Naive thymus-derived CD4-positive, alpha-beta T cell (primary cell): ENCODE measurements around the gene KRTAP9-7. TPM values are rescaled to one million over a fixed set of nuclear protein-coding genes. Genes with fewer than 3 reads are reported as not detected.
"Not testable (repeated sequence)": the region's sequence is repeated elsewhere in the genome, so short reads cannot be mapped to it uniquely, and the experiment has no call there.

ENCODE experiments used
- ATAC-seq: fragments of 150-1000 bp; cut with Tn5 transposase; 2 replicates; pipeline ENCODE4 v1.10.0; 2021; ENCODE audit warnings: mild to moderate bottlenecking, moderate library complexity
- CTCF ChIA-PET: fragments of 350-600 bp; sonication (Branson Sonifier 250); formaldehyde crosslinking; loops from one replicate; lab custom pipeline; 2021; ENCODE audit warnings: antibody characterized with exemption; lab: Charles Lee
- POLR2A ChIA-PET: fragments of 350-600 bp; sonication (Branson Sonifier 250); formaldehyde crosslinking; loops from one replicate; lab custom pipeline; 2021; ENCODE audit warnings: antibody characterized with exemption, inconsistent platforms; lab: Charles Lee
- DNase-seq, 9 donors: peaks; one replicate each; pipeline versions ENCODE4 v3.0.0 to v3.0.0-alpha.2; 2020 to 2022; ENCODE audit warnings: mixed read lengths in 1 of 9
- H3K27ac ChIP-seq: one replicate; pipeline ENCODE4 v1.7.0; 2013; ENCODE audit warnings: mild to moderate bottlenecking, low read depth, low read length, moderate library complexity
- H3K27me3 ChIP-seq, 2 donors: one replicate each; pipeline ENCODE4 v1.7.0; 2013; ENCODE audit warnings: low read length in 2 of 2, mild to moderate bottlenecking in 2 of 2, moderate library complexity in 2 of 2; ENCODE audit not compliant: control insufficient read depth in 2 of 2, insufficient read depth in 2 of 2
- H3K36me3 ChIP-seq, 3 experiments: 1 replicate in 2 of 3; 2 replicates in 1 of 3; pipeline ENCODE4 v1.7.0; 2013; ENCODE audit warnings: low read length in 3 of 3, mild to moderate bottlenecking in 3 of 3, moderate library complexity in 1 of 3; ENCODE audit not compliant: insufficient read depth in 3 of 3, control insufficient read depth in 2 of 3
- H3K4me1 ChIP-seq, 2 donors: one replicate each; pipeline ENCODE4 v1.7.0; 2013; ENCODE audit warnings: low read length in 2 of 2, mild to moderate bottlenecking in 2 of 2, moderate library complexity in 1 of 2; ENCODE audit not compliant: control insufficient read depth in 2 of 2, insufficient read depth in 2 of 2
- H3K4me3 ChIP-seq: 2 replicates; pipeline ENCODE4 v1.7.0; 2013; ENCODE audit warnings: mild to moderate bottlenecking, low read length
- H3K9me3 ChIP-seq, 3 experiments: 1 replicate in 2 of 3; 2 replicates in 1 of 3; pipeline ENCODE4 v1.7.0; 2013; ENCODE audit warnings: low read length in 3 of 3; ENCODE audit not compliant: control insufficient read depth in 2 of 3
- H3K27ac Mint-ChIP-seq, 9 donors: one replicate each; pipeline ENCODE4 v1.8.0; 2020 to 2022; ENCODE audit warnings: mixed read lengths in 9 of 9, mild to moderate bottlenecking in 8 of 9, moderate library complexity in 5 of 9, inconsistent platforms in 2 of 9
- H3K27me3 Mint-ChIP-seq, 5 donors: one replicate each; pipeline ENCODE4 v1.8.0; 2021 to 2022; ENCODE audit warnings: mixed read lengths in 5 of 5, mild to moderate bottlenecking in 1 of 5
- H3K36me3 Mint-ChIP-seq, 5 donors: one replicate each; pipeline ENCODE4 v1.8.0; 2020 to 2022; ENCODE audit warnings: mixed read lengths in 5 of 5, mild to moderate bottlenecking in 3 of 5, inconsistent platforms in 1 of 5
- H3K4me1 Mint-ChIP-seq, 7 donors: one replicate each; pipeline ENCODE4 v1.8.0; 2020 to 2022; ENCODE audit warnings: mixed read lengths in 7 of 7, mild to moderate bottlenecking in 3 of 7, inconsistent platforms in 1 of 7
- H3K4me3 Mint-ChIP-seq, 10 donors: one replicate each; pipeline ENCODE4 v1.8.0; 2020 to 2022; ENCODE audit warnings: mild to moderate bottlenecking in 10 of 10, mixed read lengths in 10 of 10, moderate library complexity in 6 of 10, inconsistent platforms in 2 of 10
- H3K9me3 Mint-ChIP-seq, 11 donors: one replicate each; pipeline ENCODE4 v1.8.0; 2020 to 2022; ENCODE audit warnings: mixed read lengths in 11 of 11, mild to moderate bottlenecking in 4 of 11, inconsistent platforms in 1 of 11, moderate library complexity in 1 of 11
- intact Hi-C, 2 donors: fragments of 100-400 bp; cut with micrococcal nuclease; formaldehyde crosslinking; loops; one replicate each; pipeline ENCODE4 v1.15.1; 2023
- polyA plus RNA-seq, 2 donors: library from polyadenylated mRNA; unstranded; fragments of 300-500 nt; fragmentation: Illumina TruSeq; gene quantifications; one replicate each; pipeline ENCODE4 v1.2.3, GENCODE V29; 2021
- total RNA-seq, 6 experiments: library from RNA in 5 of 6; stranded (reverse) in 5 of 6; gene quantifications; 1 replicate in 5 of 6; 2 replicates in 1 of 6; pipeline ENCODE4 v1.2.3 and lab custom pipeline; 2021 to 2026

The KRTAP9-7 gene
- total and polyA plus RNA-seq, 7 experiments from 2014 or later = not detected

GRCh38 chr17:41255381-41256290 is 19.9 kb upstream of the KRTAP9-7 start, which contains the start of gene KRTAP9-9:
KRTAP9-9 (plus strand) TSS chr17:41255384.
- CTCF ChIA-PET, intact Hi-C loops, H3K4me3 ChIP-seq, H3K27ac ChIP-seq, DNase-seq, POLR2A ChIA-PET, H3K4me3 Mint-ChIP-seq, H3K4me1 ChIP-seq, H3K27me3 ChIP-seq, H3K9me3 Mint-ChIP-seq, H3K9me3 ChIP-seq, H3K36me3 ChIP-seq, H3K36me3 Mint-ChIP-seq, H3K27ac Mint-ChIP-seq, ATAC-seq: not testable (repeated sequence)
- H3K27me3 Mint-ChIP-seq = peaks cover 0 to 47% (median 17%) of the 10 kb centered on the region in 5 donors
- peaks cover 0 to 19% (median 4%) of the 10 kb centered on the region in 7 donors for H3K4me1 Mint-ChIP-seq

- no peak overlapping the region for H3K27ac ChIP-seq
- Mint-ChIP-seq H3K27me3 (peaks cover 0 to 50% (median 16%) of the 10 kb centered on the region in 5 donors), H3K4me3 (no peak overlapping the region), H3K27ac (no peak overlapping the region), H3K9me3 (no peaks in the 10 kb centered on the region), H3K4me1 (peaks cover 0 to 18% (median 11%) of the 10 kb centered on the region in 7 donors), H3K36me3 (no peaks in the 10 kb centered on the region)
- ATAC-seq = no peak
- intact Hi-C loops = no loop called here
- POLR2A ChIA-PET = no interaction called here
- no peak overlapping the region for H3K4me3 ChIP-seq
- H3K4me1 ChIP-seq = no peaks in the 10 kb centered on the region
- DNase-seq = no peak
- H3K9me3 ChIP-seq = no peaks in the 10 kb centered on the region
- CTCF ChIA-PET = no interaction called here
- peaks cover 0 to 6% of the 10 kb centered on the region in 2 donors for H3K27me3 ChIP-seq
- H3K36me3 ChIP-seq = no peaks in the 10 kb centered on the region
These were observed 19.2 kb upstream of the KRTAP9-7 start for GRCh38 chr17:41256291-41256685.

GRCh38 chr17:41258406-41258805 is 17.1 kb upstream of the KRTAP9-7 start:
- ATAC-seq = no peak

GRCh38 chr17:41263212-41263611 is 12.3 kb upstream of the KRTAP9-7 start:
- H3K4me1 ChIP-seq = no peaks in the 10 kb centered on the region
- peaks cover 0 to 6% of the 10 kb centered on the region in 2 donors for H3K27me3 ChIP-seq
- no peak for DNase-seq
- Mint-ChIP-seq H3K4me1 (peaks cover 0 to 27% (median 13%) of the 10 kb centered on the region in 7 donors), H3K27me3 (peaks cover 0 to 39% (median 14%) of the 10 kb centered on the region in 5 donors), H3K36me3 (no peaks in the 10 kb centered on the region), H3K27ac (peak overlapping the region in 1 of 9 donors; percentile 5), H3K4me3 (no peak overlapping the region), H3K9me3 (no peaks in the 10 kb centered on the region)
- H3K36me3 ChIP-seq = no peaks in the 10 kb centered on the region
- intact Hi-C loops = loop anchor here in 1 of 2 donors (5.0 kb wide), 1 partner anchor 44 kb away; the partner anchor contains the start of gene KRTAP16-1
- no peak overlapping the region for H3K4me3 ChIP-seq
- no peak overlapping the region for H3K27ac ChIP-seq
- no peaks in the 10 kb centered on the region for H3K9me3 ChIP-seq
- CTCF ChIA-PET = interaction anchor here (0.7 kb wide), 1 partner anchor 49 kb away, joined by 3 read pairs; no protein-coding TSS in a partner anchor
- POLR2A ChIA-PET = no interaction called here
- no peak for ATAC-seq

More at GRCh38 chr17:41258406-41258805, 17.1 kb upstream of the KRTAP9-7 start:
- no peak for DNase-seq
- H3K36me3 Mint-ChIP-seq = no peaks in the 10 kb centered on the region
- Histone ChIP-seq H3K27ac (no peak overlapping the region), H3K4me3 (no peak overlapping the region), H3K9me3 (no peaks in the 10 kb centered on the region), H3K4me1 (no peaks in the 10 kb centered on the region), H3K27me3 (peaks cover 0 to 6% of the 10 kb centered on the region in 2 donors), H3K36me3 (no peaks in the 10 kb centered on the region)
- intact Hi-C loops = no loop called here
- no peaks in the 10 kb centered on the region for H3K9me3 Mint-ChIP-seq
- ChIA-PET POLR2A (no interaction called here), CTCF (no interaction called here)
- H3K4me1 Mint-ChIP-seq = peaks cover 0 to 25% (median 14%) of the 10 kb centered on the region in 7 donors
- H3K27me3 Mint-ChIP-seq = peaks cover 0 to 50% (median 16%) of the 10 kb centered on the region in 5 donors
- no peak overlapping the region for H3K4me3 Mint-ChIP-seq
- no peak overlapping the region for H3K27ac Mint-ChIP-seq

GRCh38 chr17:41264599-41264998 is 10.9 kb upstream of the KRTAP9-7 start:
- CTCF ChIA-PET = no interaction called here
- POLR2A ChIA-PET = no interaction called here

GRCh38 chr17:41265078-41265477 is 10.4 kb upstream of the KRTAP9-7 start, which contains the start of gene KRTAP9-6:
KRTAP9-6 (plus strand) TSS chr17:41265378; CDS start chr17:41265378, 0 bp downstream.
- H3K27me3 ChIP-seq = no peaks in the 10 kb centered on the region
- DNase-seq = no peak
- H3K27ac ChIP-seq = no peak within 1 kb of the TSS
- Mint-ChIP-seq H3K36me3 (no peaks in the 10 kb centered on the region), H3K27me3 (peaks cover 0 to 30% (median 5%) of the 10 kb centered on the region in 5 donors), H3K9me3 (no peaks in the 10 kb centered on the region), H3K27ac (no peak within 1 kb of the TSS), H3K4me3 (no peak within 1 kb of the TSS), H3K4me1 (peaks cover 0 to 27% (median 15%) of the 10 kb centered on the region in 7 donors)
- no peaks in the 10 kb centered on the region for H3K9me3 ChIP-seq
- ATAC-seq = no peak
- ChIA-PET POLR2A (no interaction called here), CTCF (no interaction called here)
- intact Hi-C loops = no loop called here
- no peak within 1 kb of the TSS for H3K4me3 ChIP-seq
- no peaks in the 10 kb centered on the region for H3K4me1 ChIP-seq
- no peaks in the 10 kb centered on the region for H3K36me3 ChIP-seq

More at GRCh38 chr17:41264599-41264998, 10.9 kb upstream of the KRTAP9-7 start:
- DNase-seq (no peak), ATAC-seq (no peak)
- Mint-ChIP-seq H3K4me1 (peaks cover 0 to 27% (median 15%) of the 10 kb centered on the region in 7 donors), H3K4me3 (no peak overlapping the region), H3K27ac (no peak overlapping the region), H3K9me3 (no peaks in the 10 kb centered on the region), H3K27me3 (peaks cover 0 to 33% (median 5%) of the 10 kb centered on the region in 5 donors), H3K36me3 (no peaks in the 10 kb centered on the region)
- intact Hi-C loops = loop anchor here in 1 of 2 donors (1.0 to 5.0 kb wide), 2 partner anchors 14 to 43 kb away; partner anchors contain the start of gene KRTAP16-1
- H3K27ac ChIP-seq = no peak overlapping the region
- no peaks in the 10 kb centered on the region for H3K9me3 ChIP-seq
- H3K4me3 ChIP-seq = no peak overlapping the region
- no peaks in the 10 kb centered on the region for H3K4me1 ChIP-seq
- H3K36me3 ChIP-seq = no peaks in the 10 kb centered on the region
- H3K27me3 ChIP-seq = no peaks in the 10 kb centered on the region
